Heart left ventricle (tissue), 16 donors: ENCODE measurements around the gene HAUS7. TPM values are rescaled to one million over a fixed set of nuclear protein-coding genes. Genes with fewer than 3 reads are reported as not detected.
A peak's percentile ranks its signal among the peaks of the same experiment; 100 is the strongest.

Experiments
- ATAC-seq, 4 donors: fragments of 200-7000 bp; cut with Tn5 transposase; one replicate each; pipeline ENCODE4 v1.9.1; 2020 to 2022; ENCODE audit warnings: moderate library complexity in 4 of 4, mild to moderate bottlenecking in 3 of 4, moderate number of reproducible peaks in 1 of 4
- DNase-seq, 5 donors: peaks; one replicate each; pipeline ENCODE4 v3.0.0-alpha.2; 2020
- H3K27ac ChIP-seq, 12 donors: fragments of 200-600 bp; sonication (generic) in 4 of 12; one replicate each; pipeline versions ENCODE4 v1.5.0 to v1.8.0; 2016 to 2022; ENCODE audit warnings: mild to moderate bottlenecking in 2 of 12
- H3K27me3 ChIP-seq, 9 donors: fragments of 200-600 bp; sonication (generic) in 2 of 9; one replicate each; pipeline versions ENCODE4 v1.5.1 to v1.8.0; 2016 to 2022; ENCODE audit warnings: mild to moderate bottlenecking in 3 of 9
- H3K36me3 ChIP-seq, 9 donors: fragments of 200-600 bp; sonication (generic) in 2 of 9; one replicate each; pipeline versions ENCODE4 v1.5.0 to v1.8.0; 2018 to 2022; ENCODE audit warnings: mild to moderate bottlenecking in 2 of 9
- H3K4me1 ChIP-seq, 12 donors: fragments of 200-600 bp; sonication (generic) in 4 of 12; one replicate each; pipeline versions ENCODE4 v1.5.0 to v1.8.0; 2016 to 2022; ENCODE audit warnings: mild to moderate bottlenecking in 3 of 12
- H3K4me3 ChIP-seq, 12 donors: fragments of 200-600 bp; sonication (generic) in 4 of 12; one replicate each; pipeline versions ENCODE4 v1.5.0 to v1.8.0; 2017 to 2022; ENCODE audit warnings: mild to moderate bottlenecking in 9 of 12, moderate library complexity in 4 of 12
- H3K9me3 ChIP-seq, 12 donors: fragments of 200-600 bp; sonication (generic) in 4 of 12; one replicate each; pipeline versions ENCODE4 v1.5.0 to v1.8.0; 2016 to 2022; ENCODE audit warnings: mild to moderate bottlenecking in 1 of 12
- POLR2A ChIP-seq, 2 donors: fragments of 450-650 bp; IDR thresholded peaks; one replicate each; pipeline ENCODE4 v1.6.1; 2017; ENCODE audit warnings: antibody characterized with exemption in 2 of 2, mild to moderate bottlenecking in 2 of 2, moderate library complexity in 2 of 2
- WGBS, 4 donors: extraction: QIAGEN DNeasy Blood & Tissue Kit in 2 of 4; methylation state at CpG; one replicate each; pipeline versions ENCODE4 v1.1.5 to v1.1.7; 2013 to 2018; 5-methylcytosine and 5-hydroxymethylcytosine counted together
- intact Hi-C, 10 donors: fragments of 100-400 bp; cut with DNase I; formaldehyde crosslinking; loops; one replicate each; pipeline versions ENCODE4 v1.11.1 to v1.14.2; 2022
- polyA plus RNA-seq, 2 donors: library from polyadenylated mRNA; stranded (reverse); fragments of 200-250 nt; gene quantifications; one replicate each; pipeline ENCODE4 v1.2.3, GENCODE V29; 2013
- total RNA-seq, 9 donors: library from RNA; depleted of rRNA in 2 of 9; stranded (reverse); fragments of >200 nt in 2 of 9; fragmentation: NEBNext Ultra II Directional in 3 of 9; extraction: Animal tissue kit (Norgen Biotek cat#: 25700) in 3 of 9; gene quantifications; one replicate each; pipeline versions ENCODE4 v1.1.0 to v1.2.4, GENCODE V29; 2016 to 2023
- TF ChIP-seq, protein P1 (sequence below), 12 donors: fragments of 200-600 bp; sonication (generic) in 4 of 12; IDR thresholded peaks; one replicate each; pipeline versions ENCODE4 v1.5.0 to v1.8.0; 2018 to 2022; ENCODE audit warnings: antibody characterized with exemption in 12 of 12, mild to moderate bottlenecking in 5 of 12
- donor health status: ischemic (EF 13 %, LVEDD 7.1; RV severe dilation, severe dysfunction).
- donor health status: healthy with polysubstance abuse.
- donor health status: DM: no; HTN: yes; CAD: no.
- donor health status: DM: no; HTN: no; CAD: no.
- donor health status: ischemic (EF 25% LVEDD 6.9; RV normal size, moderate dysfunction).
- donor health status: ischemic (EF 25% LVEDD 5.7; RV mildly dilated, moderate dysfunction).
- donor health status: healthy.
- donor health status: DM: yes; HTN: yes; CAD: no.
- donor health status: ischemic (EF 35%, LVEDD 5.7; RV mildly dilated, moderate dysfunction).
- donor health status: nonischemic (EF 11% LVEDD 7.7; RV severe dilation, severe dysfunction).
- donor health status: DM: yes; HTN: yes; CAD: no.
- donor health status: PGD.
- donor health status: ischemic (EF 29% LVEDD 5.4; RV normal size, mild dysfunction).
- donor health status: nonischemic (EF 23%, LVEDD 6.1; RV moderate dilation, normal function).

The HAUS7 gene
- total and polyA plus RNA-seq, 11 donors: 15.3 to 28.2 (median 20.2) TPM

DNA sequence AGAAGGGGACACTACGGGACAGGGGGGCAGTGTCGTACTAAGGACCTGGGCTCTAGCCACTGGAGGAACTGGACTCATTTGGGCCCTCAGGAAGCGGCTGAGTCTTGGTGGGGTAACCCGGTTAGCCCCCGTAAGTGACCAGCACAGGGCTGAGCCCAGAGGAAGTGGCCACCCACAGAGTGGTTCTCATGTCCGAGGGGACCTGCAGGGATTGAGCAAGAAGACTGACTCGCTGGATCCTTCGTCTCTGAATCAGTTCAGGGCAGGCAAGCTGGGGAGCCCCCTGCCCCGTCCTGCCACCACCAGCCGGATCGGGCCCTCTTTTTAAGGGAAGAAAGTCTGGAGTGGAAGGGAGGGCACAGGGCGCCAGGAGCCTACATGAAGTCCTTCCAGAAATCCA lies 23.7 kb upstream of the HAUS7 start:
- H3K4me1 ChIP-seq: peaks cover 0 to 21% (median 0%) of the 10 kb centered on the region in 12 donors
- ATAC-seq (peak in 2 of 4 donors; percentile 7 to 45), DNase-seq (peak in 1 of 5 donors; percentile 54)
- H3K4me3 ChIP-seq: peak overlapping the region in 8 of 12 donors; percentile 10 to 66 (median 54)
- peaks cover 0 to 14% (median 0%) of the 10 kb centered on the region in 9 donors for H3K27me3 ChIP-seq
- 71 to 87% (median 75%) methylated on average over 11 to 12 of the region's 12 CpGs for WGBS, 4 donors
- peak overlapping the region in 10 of 12 donors; percentile 42 to 85 (median 72) for H3K27ac ChIP-seq
- no peaks in the 10 kb centered on the region for H3K36me3 ChIP-seq
- TF ChIP-seq, protein P1, sequence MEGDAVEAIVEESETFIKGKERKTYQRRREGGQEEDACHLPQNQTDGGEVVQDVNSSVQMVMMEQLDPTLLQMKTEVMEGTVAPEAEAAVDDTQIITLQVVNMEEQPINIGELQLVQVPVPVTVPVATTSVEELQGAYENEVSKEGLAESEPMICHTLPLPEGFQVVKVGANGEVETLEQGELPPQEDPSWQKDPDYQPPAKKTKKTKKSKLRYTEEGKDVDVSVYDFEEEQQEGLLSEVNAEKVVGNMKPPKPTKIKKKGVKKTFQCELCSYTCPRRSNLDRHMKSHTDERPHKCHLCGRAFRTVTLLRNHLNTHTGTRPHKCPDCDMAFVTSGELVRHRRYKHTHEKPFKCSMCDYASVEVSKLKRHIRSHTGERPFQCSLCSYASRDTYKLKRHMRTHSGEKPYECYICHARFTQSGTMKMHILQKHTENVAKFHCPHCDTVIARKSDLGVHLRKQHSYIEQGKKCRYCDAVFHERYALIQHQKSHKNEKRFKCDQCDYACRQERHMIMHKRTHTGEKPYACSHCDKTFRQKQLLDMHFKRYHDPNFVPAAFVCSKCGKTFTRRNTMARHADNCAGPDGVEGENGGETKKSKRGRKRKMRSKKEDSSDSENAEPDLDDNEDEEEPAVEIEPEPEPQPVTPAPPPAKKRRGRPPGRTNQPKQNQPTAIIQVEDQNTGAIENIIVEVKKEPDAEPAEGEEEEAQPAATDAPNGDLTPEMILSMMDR (IDR thresholded peaks at IDR 0.05): no peak
- no peak for TF ChIP-seq POLR2A (IDR thresholded peaks at IDR 0.05)
- no peaks in the 10 kb centered on the region for H3K9me3 ChIP-seq
- intact Hi-C loops: loop anchor here in 2 of 10 donors (2.0 kb wide), 1 partner anchor 23 kb away; the partner anchor contains the start of gene HAUS7 (in 2 of the 2)

- intact Hi-C loops: no loop called here
- peaks cover 0 to 24% (median 8%) of the 10 kb centered on the region in 12 donors for H3K4me1 ChIP-seq
- H3K4me3 ChIP-seq: no peak overlapping the region
- no peak for DNase-seq
- H3K27me3 ChIP-seq: peaks cover 0 to 11% (median 0%) of the 10 kb centered on the region in 9 donors
- peak overlapping the region in 1 of 12 donors; percentile 74 for H3K27ac ChIP-seq
- H3K36me3 ChIP-seq: no peaks in the 10 kb centered on the region
- no peaks in the 10 kb centered on the region for H3K9me3 ChIP-seq
- WGBS, 4 donors: 79 to 95% (median 88%) methylated on average over 11 of the region's 11 CpGs
- TF ChIP-seq, protein P1 (IDR thresholded peaks at IDR 0.05): no peak
- TF ChIP-seq POLR2A (IDR thresholded peaks at IDR 0.05): no peak
- ATAC-seq: no peak
Observed at GRCh38 chrX:153493085-153493484, 22.7 kb upstream of the HAUS7 start.

GRCh38 chrX:153492543-153492942 lies 22.2 kb upstream of the HAUS7 start:
- H3K4me1 ChIP-seq: peaks cover 0 to 28% (median 11%) of the 10 kb centered on the region in 12 donors
- ATAC-seq: no peak

DNA sequence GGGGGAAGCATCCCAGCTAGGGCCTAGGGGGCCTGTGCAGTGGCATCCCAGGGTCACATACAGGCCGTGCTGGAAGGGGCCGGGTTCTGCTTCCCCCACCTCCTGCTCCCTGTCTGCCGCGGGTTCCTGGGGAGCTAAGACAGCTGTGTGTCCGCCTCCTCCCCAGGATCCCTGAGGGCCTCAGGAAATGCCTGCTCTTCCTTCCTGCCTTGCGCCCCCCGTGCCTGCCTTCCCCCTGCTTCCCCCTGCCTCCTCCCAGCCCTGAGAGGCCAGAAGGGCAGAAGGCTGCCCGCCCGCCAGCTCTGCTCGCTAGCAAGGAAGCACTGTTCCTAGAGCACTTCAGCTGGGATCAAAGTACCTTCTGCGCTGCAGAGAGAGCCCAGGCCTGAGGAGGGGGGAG lies 21.5 kb upstream of the HAUS7 start:
- peaks cover 0 to 33% (median 11%) of the 10 kb centered on the region in 12 donors for H3K4me1 ChIP-seq
- H3K9me3 ChIP-seq: no peaks in the 10 kb centered on the region
- DNase-seq (no peak), ATAC-seq (no peak)
- H3K27ac ChIP-seq: peak overlapping the region in 5 of 12 donors; percentile 29 to 68 (median 50)
- peaks cover 0 to 11% (median 0%) of the 10 kb centered on the region in 9 donors for H3K27me3 ChIP-seq
- intact Hi-C loops: no loop called here
- H3K36me3 ChIP-seq: no peaks in the 10 kb centered on the region
- 43 to 66% (median 58%) methylated on average over 11 of the region's 11 CpGs for WGBS, 4 donors
- no peak for TF ChIP-seq POLR2A (IDR thresholded peaks at IDR 0.05)
- TF ChIP-seq, protein P1 (IDR thresholded peaks at IDR 0.05): no peak
- H3K4me3 ChIP-seq: no peak overlapping the region

More at GRCh38 chrX:153492543-153492942, 22.2 kb upstream of the HAUS7 start:
- no peaks in the 10 kb centered on the region for H3K9me3 ChIP-seq
- intact Hi-C loops: no loop called here
- peak overlapping the region in 1 of 12 donors; percentile 68 for H3K27ac ChIP-seq
- H3K27me3 ChIP-seq: peaks cover 0 to 11% (median 0%) of the 10 kb centered on the region in 9 donors
- DNase-seq: no peak
- no peaks in the 10 kb centered on the region for H3K36me3 ChIP-seq
- WGBS, 4 donors: 80 to 84% (median 82%) methylated on average over 12 of the region's 12 CpGs
- H3K4me3 ChIP-seq: no peak overlapping the region
- TF ChIP-seq, protein P1 (IDR thresholded peaks at IDR 0.05): no peak
- no peak for TF ChIP-seq POLR2A (IDR thresholded peaks at IDR 0.05)
